ENCODE results near the gene DNM3. TPM values are rescaled to one million over a fixed set of nuclear protein-coding genes. Genes with fewer than 3 reads are reported as not detected.

DNM3 gene
- total and polyA plus RNA-seq, 10 of the 15 experiments (the other 5 are each of a cell fraction or from before 2014, with no cell fraction given) = 0.03 to 1.5 (median 0.08) TPM; not detected in 3

DNA sequence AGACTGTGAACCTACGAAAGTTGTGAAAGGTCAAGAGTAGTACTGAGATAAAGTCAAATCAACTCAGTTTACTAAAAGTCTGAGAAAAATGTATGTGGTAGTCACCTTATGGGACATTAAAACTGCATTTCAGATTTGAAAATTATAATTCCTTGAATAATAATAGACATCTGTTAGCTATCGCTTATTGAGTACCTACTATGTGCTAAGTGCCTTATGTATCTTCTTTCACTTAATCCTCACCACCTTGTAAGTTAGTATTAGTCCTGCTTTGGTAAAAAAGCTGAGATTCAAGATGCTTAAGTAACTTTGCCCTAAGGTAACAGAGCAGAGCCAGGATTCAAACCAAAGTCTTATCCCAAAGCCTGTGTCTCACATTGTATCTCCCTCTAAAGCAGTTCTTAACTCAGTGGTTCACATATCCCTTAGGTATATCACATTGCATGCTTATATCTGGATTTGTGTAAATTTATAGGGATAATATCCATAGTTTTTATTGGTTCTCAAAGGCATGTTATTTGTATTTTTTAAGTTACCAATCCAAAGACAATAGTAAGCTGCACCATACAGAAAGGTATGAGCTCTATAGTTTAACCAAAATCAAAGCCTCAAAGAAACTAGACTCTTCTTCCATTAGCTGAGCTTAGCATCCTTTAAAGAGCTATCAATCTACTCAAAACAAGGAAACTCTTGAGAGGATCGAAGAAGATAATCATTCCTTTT lies 601.7 kb downstream of the DNM3 start:
- no peaks in the 10 kb centered on the region for H3K9me3 ChIP-seq (replicated peaks; ENCODE audit: control insufficient read depth, insufficient read depth, low read length)
- SMC1A ChIA-PET (ENCODE audit: uncharacterized antibody, unreplicated experiment) = interaction anchor here (0.7 to 2.5 kb wide), 14 partner anchors 13 to 702 kb away, joined by 3 to 18 read pairs (median 4); no protein-coding TSS in a partner anchor
- ATAC-seq (peak; percentile 2; the same call in 1 of the 3 replicates), FAIRE-seq (peak; percentile 35), DNase-seq (ENCODE audit: low read depth, low spot score) (no peak)
- in situ Hi-C loops (cut with MboI) = loop anchor here (25.0 kb wide), 1 partner anchor 656 kb away; the partner anchor contains the start of gene METTL13
- no peaks in the 10 kb centered on the region for H3K4me1 ChIP-seq (ENCODE audit: control insufficient read depth, insufficient read depth, low read length)
- H3K27ac ChIP-seq (ENCODE audit: control insufficient read depth, insufficient read depth) = peak overlapping the region; percentile 82
- peak overlapping the region; percentile 88 for H3K9ac ChIP-seq (ENCODE audit: control insufficient read depth, insufficient read depth, low read length)
- TF ChIP-seq FOS (IDR thresholded peaks at IDR 0.05; ENCODE audit: borderline replicate concordance, extremely low read depth, insufficient read length) = no peak
- TF ChIP-seq YBX1 (IDR thresholded peaks at IDR 0.05) = no peak
- TF ChIP-seq, protein P1, sequence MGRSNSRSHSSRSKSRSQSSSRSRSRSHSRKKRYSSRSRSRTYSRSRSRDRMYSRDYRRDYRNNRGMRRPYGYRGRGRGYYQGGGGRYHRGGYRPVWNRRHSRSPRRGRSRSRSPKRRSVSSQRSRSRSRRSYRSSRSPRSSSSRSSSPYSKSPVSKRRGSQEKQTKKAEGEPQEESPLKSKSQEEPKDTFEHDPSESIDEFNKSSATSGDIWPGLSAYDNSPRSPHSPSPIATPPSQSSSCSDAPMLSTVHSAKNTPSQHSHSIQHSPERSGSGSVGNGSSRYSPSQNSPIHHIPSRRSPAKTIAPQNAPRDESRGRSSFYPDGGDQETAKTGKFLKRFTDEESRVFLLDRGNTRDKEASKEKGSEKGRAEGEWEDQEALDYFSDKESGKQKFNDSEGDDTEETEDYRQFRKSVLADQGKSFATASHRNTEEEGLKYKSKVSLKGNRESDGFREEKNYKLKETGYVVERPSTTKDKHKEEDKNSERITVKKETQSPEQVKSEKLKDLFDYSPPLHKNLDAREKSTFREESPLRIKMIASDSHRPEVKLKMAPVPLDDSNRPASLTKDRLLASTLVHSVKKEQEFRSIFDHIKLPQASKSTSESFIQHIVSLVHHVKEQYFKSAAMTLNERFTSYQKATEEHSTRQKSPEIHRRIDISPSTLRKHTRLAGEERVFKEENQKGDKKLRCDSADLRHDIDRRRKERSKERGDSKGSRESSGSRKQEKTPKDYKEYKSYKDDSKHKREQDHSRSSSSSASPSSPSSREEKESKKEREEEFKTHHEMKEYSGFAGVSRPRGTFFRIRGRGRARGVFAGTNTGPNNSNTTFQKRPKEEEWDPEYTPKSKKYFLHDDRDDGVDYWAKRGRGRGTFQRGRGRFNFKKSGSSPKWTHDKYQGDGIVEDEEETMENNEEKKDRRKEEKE (IDR thresholded peaks at IDR 0.05) = no peak
- TF ChIP-seq GABPA (IDR thresholded peaks at IDR 0.05; ENCODE audit: low read depth) = no peak
- peak overlapping the region; percentile 94 for H3K4me3 ChIP-seq
- CTCF ChIA-PET = interaction anchor here (0.8 to 7.8 kb wide), 24 partner anchors 8 to 641 kb away, joined by 3 to 91 read pairs (median 4); no protein-coding TSS in a partner anchor
- H4K20me1 ChIP-seq (ENCODE audit: control insufficient read depth, insufficient read depth) = no peaks in the 10 kb centered on the region
- H3K36me3 ChIP-seq (ENCODE audit: control insufficient read depth in 2 of 2, insufficient read depth in 2 of 2, low read length in 1 of 2) = 0 out of 4 replicates have a peak, but pooled peaks cover 0 to 3% of the 10 kb centered on the region in 2 experiments
- intact Hi-C loops (cut with micrococcal nuclease; ENCODE audit: unreplicated experiment) = no loop called here
- BruUV-seq (replicated peaks) = no TSS peak
- 63% methylated on average over 3 of the region's 3 CpGs for WGBS (ENCODE audit: insufficient coverage, insufficient replicate concordance, low lambda C conversion rate, missing lambda C conversion rate)
- RAD21 ChIA-PET (ENCODE audit: unreplicated experiment) = interaction anchor here (0.8 to 2.4 kb wide), 11 partner anchors 13 to 664 kb away, joined by 3 to 26 read pairs (median 3); no protein-coding TSS in a partner anchor
- no peaks in the 10 kb centered on the region for H3K27me3 ChIP-seq (replicated peaks in 1 of 2; ENCODE audit: control insufficient read depth in 2 of 2, insufficient read depth in 2 of 2, low read length in 1 of 2)
- POLR2A ChIA-PET = interaction anchor here (0.8 to 1.2 kb wide), 2 partner anchors 105 to 348 kb away, joined by 3 read pairs; no protein-coding TSS in a partner anchor
- peak overlapping the region; percentile 82 for H3K4me2 ChIP-seq (ENCODE audit: control insufficient read depth, insufficient read depth)
- H2AFZ ChIP-seq (ENCODE audit: control insufficient read depth, low read depth, low read length) = peak overlapping the region; percentile 93; the same call in 1 of the 2 replicates
- H3K79me2 ChIP-seq (ENCODE audit: control insufficient read depth, insufficient read depth, low read length) = peaks cover 24% of the 10 kb centered on the region

Data from GM12878 (cell line).